Left renal cortex interstitium (tissue), 4 donors: Measurements from ENCODE around the gene MTCL1. TPM values are rescaled to one million over a fixed set of nuclear protein-coding genes. Genes with fewer than 3 reads are reported as not detected.
"Not testable (repeated sequence)": the region's sequence is repeated elsewhere in the genome, so short reads cannot be mapped to it uniquely, and the experiment has no call there.

Experiments used
- DNase-seq, 4 donors: peaks; one replicate each; pipeline ENCODE4 v3.0.0-alpha.2; 2013; ENCODE audit warnings: low read depth in 4 of 4, low spot score in 2 of 4, missing footprints in 1 of 4
- polyA plus RNA-seq, 4 donors: library from polyadenylated mRNA; unstranded; fragments of 120-200 nt; gene quantifications; one replicate each; pipeline ENCODE4 v1.2.1, GENCODE V29; 2013; ENCODE audit not compliant: insufficient read length in 4 of 4

The MTCL1 gene
- polyA plus RNA-seq, 4 donors = 13.4 to 33.1 (median 22.6) TPM

GRCh38 chr18:8741117-8741516, 35.8 kb downstream of the MTCL1 start:
- no peak for DNase-seq

GRCh38 chr18:8741532-8741931, 36.2 kb downstream of the MTCL1 start:
- no peak for DNase-seq

DNA sequence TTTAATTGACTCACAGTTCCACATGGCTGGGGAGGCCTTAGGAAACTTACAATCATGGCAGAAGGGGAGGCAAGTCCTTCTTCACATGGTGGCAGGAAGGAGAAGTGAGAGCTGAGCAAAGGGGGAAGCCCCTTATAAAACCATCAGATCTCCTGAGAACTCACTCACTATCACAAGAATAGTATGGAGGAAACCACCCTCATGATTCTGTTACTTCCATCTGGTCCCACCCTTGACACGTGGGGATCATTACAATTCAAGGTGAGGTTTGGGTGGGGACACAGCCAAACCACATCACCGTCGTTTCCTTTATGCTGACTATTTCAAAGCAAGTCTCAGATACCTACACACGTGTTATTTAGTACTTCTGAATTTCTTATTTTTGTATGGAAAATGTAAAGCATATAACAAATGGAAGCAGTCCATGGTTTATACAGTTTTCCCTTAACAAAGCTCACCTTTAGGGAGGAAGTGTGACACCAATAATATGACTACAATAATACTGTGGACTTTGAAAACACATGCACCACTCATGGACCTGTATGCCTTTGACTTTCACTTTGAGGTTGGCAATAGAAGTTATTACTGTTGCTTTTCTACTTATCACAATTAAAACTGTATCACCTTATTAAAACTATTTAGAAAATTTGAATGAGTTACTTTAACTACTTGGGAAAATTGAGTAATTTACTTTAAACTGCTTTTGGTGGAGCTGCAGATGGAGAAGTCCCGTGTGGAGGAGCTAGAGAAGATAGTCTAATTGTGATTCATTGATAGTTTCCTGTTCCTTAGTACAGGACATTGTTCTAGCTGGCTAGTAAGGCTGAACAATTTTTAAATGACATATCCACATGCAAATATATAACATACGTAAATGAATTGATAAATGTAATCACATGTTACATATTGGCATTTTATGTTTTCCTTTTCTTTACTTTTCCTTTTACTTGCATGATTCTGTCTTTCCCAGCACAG, 37.3 kb downstream of the MTCL1 start:
- DNase-seq = no peak

GRCh38 chr18:8744038-8744437, 38.7 kb downstream of the MTCL1 start:
- DNase-seq = no peak

GRCh38 chr18:8744656-8745055, 39.3 kb downstream of the MTCL1 start:
- no peak for DNase-seq

DNA sequence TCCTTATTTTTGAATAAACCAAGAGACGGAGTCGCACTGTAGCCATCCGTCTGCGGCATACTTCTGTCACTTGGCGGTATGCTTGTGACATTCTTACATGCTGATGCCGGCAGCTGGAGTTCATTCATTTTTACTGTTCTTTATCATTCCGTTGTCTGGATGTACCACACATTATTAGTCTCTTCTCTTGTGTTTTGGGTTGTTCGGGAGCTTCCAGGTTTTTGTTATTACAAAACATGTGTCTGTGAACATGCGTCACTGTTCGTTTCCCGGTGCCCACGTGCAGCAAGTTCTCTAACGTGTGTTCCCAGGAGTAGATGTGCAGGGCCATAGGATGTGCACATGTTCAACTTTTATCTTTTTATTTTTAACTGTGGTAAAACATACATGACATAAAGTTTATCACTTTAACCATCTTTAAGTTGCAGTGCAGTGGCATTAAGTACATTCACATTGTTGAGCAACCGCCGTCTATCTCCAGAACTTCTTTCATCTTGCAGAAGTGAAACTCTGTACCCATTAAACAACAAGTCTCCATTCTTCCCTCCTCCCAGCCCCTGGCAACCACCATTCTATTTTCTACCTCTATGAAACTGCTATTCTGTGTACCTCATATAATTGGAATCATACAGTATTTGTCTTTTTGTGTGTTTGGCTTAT, 40.1 kb downstream of the MTCL1 start:
- no peak for DNase-seq

GRCh38 chr18:8747440-8747937, 42.1 kb downstream of the MTCL1 start:
- no peak for DNase-seq

DNA sequence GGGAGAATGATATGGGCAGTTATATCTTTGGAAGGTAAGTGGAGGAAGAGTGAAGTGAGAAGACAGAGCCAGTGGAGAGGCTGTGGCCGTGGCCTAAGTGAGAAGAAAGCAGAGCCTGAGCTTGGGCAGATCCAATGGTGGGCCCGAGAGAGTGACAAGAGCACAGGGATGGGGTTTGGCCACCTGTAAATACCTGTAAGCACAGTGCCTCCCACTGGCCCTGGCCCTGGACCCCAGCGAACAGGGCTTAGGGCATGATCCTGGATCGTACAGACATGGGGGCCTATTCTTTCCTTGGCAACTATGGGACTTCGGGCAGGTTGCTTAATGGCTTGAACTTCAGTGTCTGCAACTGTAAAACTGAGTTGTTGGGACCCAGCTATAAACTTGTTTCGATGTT, 44.1 kb downstream of the MTCL1 start:
- DNase-seq = no peak

- DNase-seq = no peak
Measured at GRCh38 chr18:8750954-8751415, 45.6 kb downstream of the MTCL1 start.

DNA sequence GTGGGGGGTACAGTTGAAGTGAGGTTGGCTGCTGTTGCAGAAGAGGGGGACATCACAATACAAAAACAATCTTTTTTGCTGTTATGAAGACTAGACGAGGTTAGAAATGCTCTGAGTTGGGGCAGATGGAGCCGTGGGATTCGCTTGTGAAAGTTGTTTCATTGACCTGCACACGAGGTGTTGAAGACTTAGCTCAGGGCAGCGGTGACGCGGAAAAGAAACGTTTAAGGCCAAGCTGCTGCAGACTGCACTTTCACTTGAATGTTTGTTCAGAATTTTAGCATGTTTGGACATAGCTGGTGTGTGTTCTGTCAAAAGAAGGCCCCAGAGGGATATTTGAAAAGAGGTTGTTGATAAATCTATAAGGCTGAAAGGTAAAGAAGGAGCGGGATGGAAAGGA, 46.3 kb downstream of the MTCL1 start:
- no peak for DNase-seq

GRCh38 chr18:8752329-8752728, 47.0 kb downstream of the MTCL1 start:
- DNase-seq = no peak

GRCh38 chr18:8754995-8755960, 49.9 kb downstream of the MTCL1 start:
- DNase-seq = no peak

DNA sequence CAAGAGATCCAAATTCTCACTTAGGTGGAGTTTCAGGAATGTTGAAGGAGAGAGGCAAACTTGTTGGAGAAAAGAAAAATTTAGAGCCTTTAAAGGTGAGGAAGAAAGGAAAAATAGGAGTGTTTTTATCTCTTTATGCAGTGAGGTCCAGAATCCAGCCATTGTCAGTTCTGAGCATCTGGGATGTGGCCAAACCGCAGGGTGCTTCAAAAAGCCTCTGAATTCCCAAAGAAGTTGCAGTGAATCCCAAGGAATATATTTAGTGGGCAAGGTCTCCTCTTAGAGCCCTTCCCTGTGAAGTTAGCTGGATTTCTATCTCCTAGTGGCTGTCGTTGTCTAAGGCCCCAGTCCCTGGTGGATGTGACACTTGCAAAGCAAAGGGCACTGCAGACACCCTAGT, 51.2 kb downstream of the MTCL1 start:
- no peak for DNase-seq

DNA sequence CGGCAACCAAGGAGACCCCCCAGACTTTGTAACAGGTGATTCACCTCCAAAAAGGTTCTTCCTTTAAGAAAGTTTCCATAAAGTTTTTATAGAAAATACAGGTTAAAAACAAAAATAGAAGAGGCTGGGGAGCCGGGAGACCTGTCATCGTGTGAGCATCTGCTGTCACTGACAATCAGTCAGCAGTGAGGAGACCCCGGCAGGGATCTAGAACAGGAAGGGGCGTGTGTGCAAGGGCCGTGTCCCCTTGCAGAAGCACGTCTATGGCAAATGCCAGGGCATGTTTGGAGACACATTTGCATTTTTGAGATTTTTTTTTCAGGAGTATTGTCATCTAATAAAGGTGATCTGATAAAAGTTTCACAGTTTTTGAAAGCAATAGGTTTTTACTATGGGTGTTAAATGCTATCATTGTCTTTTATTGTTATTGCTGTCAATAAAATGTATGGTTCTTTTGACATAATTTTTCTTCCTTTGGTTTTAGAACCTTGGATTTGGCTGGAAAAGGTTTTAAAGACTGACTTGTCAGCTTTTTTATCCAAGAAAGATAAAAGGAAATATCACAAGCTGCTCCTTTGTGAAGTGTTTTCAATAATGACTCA, 52.1 kb downstream of the MTCL1 start:
- no peak for DNase-seq

DNA sequence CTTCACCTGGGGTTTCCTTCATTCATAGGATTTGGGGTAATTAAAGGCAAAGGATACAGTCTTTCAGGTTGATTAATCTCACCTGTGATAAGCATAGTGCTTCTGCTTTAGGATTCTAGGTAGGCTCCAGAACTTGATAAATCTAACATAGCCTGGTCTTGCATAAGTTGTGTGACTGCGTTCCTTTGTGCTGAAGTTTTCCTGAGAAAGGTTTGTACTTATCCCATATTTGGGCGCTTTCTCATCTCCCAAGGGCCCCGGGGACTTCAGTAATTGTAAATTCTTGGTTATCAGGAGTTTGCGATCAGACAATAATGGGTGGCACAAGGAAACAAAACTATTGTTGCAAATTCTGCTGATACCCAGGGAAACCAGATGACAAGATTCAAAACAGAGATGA, 53.1 kb downstream of the MTCL1 start:
- no peak for DNase-seq

- no peak for DNase-seq
Measured at GRCh38 chr18:8760984-8761383, 55.6 kb downstream of the MTCL1 start.

DNA sequence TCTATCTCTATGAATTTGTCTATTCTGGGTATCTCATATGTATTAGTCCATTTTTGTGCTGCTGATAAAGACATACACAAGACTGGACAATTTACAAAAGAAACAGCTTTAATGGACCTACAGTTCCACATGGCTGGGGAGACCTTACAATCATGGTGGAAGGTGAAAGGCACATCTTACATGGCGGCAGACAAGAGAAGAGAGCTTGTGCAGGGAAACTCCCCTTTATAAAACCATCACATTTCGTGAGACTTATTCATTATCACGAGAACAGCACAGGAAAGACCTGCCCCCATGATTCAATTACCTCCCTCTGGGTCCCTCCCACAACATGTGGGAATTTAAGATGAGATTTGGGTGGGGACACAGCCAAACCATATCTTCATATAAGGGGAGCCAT, 56.2 kb downstream of the MTCL1 start:
- DNase-seq = not testable (repeated sequence)

DNA sequence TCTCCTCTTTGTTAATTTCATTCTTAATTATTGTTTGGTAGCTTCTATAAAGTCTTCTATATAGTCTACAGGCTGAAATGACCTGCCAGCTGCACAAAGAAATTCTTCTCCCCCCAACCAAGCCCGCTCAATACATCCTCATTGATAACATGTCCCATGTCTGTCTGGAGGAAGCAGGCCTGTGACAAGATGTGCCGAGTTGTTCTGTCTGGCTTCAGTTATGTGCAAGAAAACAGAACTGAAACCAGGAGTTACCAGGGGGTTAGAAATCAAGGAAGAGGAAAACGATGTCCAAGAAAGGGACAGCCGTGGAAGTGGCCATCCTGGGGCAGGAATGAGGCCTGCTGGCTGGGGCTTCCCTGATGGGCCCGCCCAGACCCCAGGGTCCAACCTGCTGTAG, 57.6 kb downstream of the MTCL1 start:
- DNase-seq = no peak

DNA sequence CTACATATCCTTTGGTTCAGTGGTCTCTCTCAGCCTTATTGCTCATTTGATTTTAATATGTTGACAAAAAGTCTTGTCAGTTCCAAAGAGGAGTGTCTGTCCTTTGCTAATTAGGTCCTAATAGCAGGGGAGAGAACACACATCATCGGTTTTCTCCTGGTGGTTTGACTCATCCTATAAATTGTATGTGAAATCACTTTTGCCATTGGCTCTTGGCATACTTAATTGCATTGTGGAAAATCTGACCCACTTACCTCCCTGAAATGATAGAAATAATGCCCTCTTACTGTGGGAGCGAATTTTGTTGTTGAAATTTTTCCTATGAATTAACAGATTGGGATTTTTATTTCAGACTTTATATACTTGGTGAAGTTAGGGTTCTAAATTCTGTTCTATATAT, 58.3 kb downstream of the MTCL1 start:
- no peak for DNase-seq
